ENCODE data around the gene ZBTB5. TPM values are rescaled to one million over a fixed set of nuclear protein-coding genes. Genes with fewer than 3 reads are reported as not detected.
A peak's percentile ranks its signal among the peaks of the same experiment; 100 is the strongest.

The ZBTB5 gene
- total RNA-seq, 1 experiment from 2014 or later, result 9.1 TPM

DNA sequence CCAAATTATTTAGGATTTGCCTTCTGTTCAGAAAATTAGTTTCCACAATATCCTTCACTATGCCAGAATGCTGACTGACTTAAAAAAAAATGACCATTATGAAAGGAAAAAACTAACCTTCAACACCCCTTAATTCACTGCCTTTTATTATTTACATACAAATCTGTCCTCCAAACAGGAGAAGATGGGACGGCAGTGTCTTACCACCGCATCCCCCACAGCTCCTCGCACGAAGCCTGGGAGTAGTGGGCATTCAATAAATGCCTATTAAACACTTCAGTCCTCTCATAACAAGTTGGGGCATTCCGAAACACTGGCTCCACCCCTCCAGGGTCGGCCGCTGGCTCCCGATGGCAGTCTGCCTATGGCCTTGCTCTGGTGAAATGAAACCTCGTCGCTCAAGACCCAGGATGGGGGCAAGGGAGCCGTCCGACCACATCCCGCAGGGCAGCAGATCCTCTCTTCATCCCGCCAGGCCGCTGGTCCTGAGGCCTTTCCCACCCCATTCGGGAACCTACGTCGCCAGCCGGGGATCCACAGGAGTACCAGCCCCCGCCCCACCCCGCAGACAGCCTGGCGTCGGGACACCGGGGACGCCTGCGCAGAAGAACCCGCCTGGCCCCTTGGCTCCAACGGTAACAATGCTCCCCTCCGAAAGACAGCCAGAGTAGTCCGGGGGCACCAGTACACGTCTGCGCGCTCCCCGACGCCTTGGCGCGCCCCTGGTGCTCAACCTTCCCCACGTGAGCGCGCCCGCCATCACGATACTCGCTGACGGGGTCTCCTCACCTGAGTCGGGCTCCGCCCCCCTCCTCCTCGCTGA lies 613 bp downstream of the ZBTB5 start:
- H3K23ac ChIP-seq (ENCODE audit: insufficient read length, low read depth, low read length), result no peak overlapping the region
- no peak overlapping the region for H4K8ac ChIP-seq (replicated peaks; ENCODE audit: insufficient read length, low read depth, low read length)
- H3K27ac ChIP-seq (ENCODE audit: insufficient read length, low read depth, low read length), result peak overlapping the region; percentile 44
- Mint-ChIP-seq H3K27ac (peak overlapping the region; percentile 99), H3K36me3 (ENCODE audit: insufficient read depth in 1 of 3, low read depth in 3 of 3) (peaks cover 13 to 24% (median 15%) of the 10 kb centered on the region in 3 experiments; a peak in 5 of 7 replicates), H3K4me1 (peaks cover 24 to 28% of the 10 kb centered on the region in 2 experiments), H3K9me3 (no peaks in the 10 kb centered on the region; a peak in 1 of 5 replicates), H3K27me3 (ENCODE audit: low read depth) (no peaks in the 10 kb centered on the region), H3K4me3 (peak overlapping the region; percentile 95 to 99)
- peaks cover 5% of the 10 kb centered on the region for H3K79me1 ChIP-seq (ENCODE audit: insufficient read depth, low read depth, low read length, poor library complexity, severe bottlenecking)
- H2BK12ac ChIP-seq (ENCODE audit: insufficient read length, low read depth, low read length), result no peak overlapping the region
- peak overlapping the region; percentile 95 for H3K14ac ChIP-seq (ENCODE audit: insufficient read depth, low read length)
- peaks cover 2% of the 10 kb centered on the region; the same call in 1 of the 2 replicates for H3K4me1 ChIP-seq (ENCODE audit: insufficient read depth, low read length)
- DNase-seq, result no peak
- H2BK120ac ChIP-seq (ENCODE audit: low read depth, low read length, poor library complexity, severe bottlenecking), result no peak overlapping the region
- H4K5ac ChIP-seq (ENCODE audit: insufficient read length, low read depth, low read length), result no peak overlapping the region
- no CpG with 5 or more reads among the region's 47 CpGs for WGBS (ENCODE audit: extremely low coverage, insufficient read length, low lambda C conversion rate)
- no peaks in the 10 kb centered on the region for H4K20me1 ChIP-seq (ENCODE audit: control insufficient read depth, insufficient read depth, insufficient read length)
- H2BK20ac ChIP-seq (ENCODE audit: low read depth, low read length, poor library complexity, severe bottlenecking), result no peak overlapping the region
- H3K79me2 ChIP-seq (ENCODE audit: insufficient read depth, low read length), result peaks cover 26% of the 10 kb centered on the region; the same call in 1 of the 2 replicates
- H3K18ac ChIP-seq (ENCODE audit: insufficient read length, low read depth, low read length), result peak overlapping the region; percentile 67
- H3K23me2 ChIP-seq (ENCODE audit: insufficient read length, low read depth, low read length, poor library complexity, severe bottlenecking), result peaks cover 17% of the 10 kb centered on the region
- H3K4me2 ChIP-seq (ENCODE audit: insufficient read depth, insufficient read length, low read length), result peak overlapping the region; percentile 85
- no peak overlapping the region for H3K4ac ChIP-seq (ENCODE audit: low read depth, low read length)
- H2BK15ac ChIP-seq (ENCODE audit: low read depth, low read length), result no peak overlapping the region
- no peaks in the 10 kb centered on the region for H3K27me3 ChIP-seq (ENCODE audit: insufficient read depth, low read length)
- TF ChIP-seq, protein P1, sequence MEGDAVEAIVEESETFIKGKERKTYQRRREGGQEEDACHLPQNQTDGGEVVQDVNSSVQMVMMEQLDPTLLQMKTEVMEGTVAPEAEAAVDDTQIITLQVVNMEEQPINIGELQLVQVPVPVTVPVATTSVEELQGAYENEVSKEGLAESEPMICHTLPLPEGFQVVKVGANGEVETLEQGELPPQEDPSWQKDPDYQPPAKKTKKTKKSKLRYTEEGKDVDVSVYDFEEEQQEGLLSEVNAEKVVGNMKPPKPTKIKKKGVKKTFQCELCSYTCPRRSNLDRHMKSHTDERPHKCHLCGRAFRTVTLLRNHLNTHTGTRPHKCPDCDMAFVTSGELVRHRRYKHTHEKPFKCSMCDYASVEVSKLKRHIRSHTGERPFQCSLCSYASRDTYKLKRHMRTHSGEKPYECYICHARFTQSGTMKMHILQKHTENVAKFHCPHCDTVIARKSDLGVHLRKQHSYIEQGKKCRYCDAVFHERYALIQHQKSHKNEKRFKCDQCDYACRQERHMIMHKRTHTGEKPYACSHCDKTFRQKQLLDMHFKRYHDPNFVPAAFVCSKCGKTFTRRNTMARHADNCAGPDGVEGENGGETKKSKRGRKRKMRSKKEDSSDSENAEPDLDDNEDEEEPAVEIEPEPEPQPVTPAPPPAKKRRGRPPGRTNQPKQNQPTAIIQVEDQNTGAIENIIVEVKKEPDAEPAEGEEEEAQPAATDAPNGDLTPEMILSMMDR (conservative IDR thresholded peaks at IDR 0.05), result no peak
- no peak overlapping the region for H2AK5ac ChIP-seq (ENCODE audit: insufficient read length, low read length)
- H2AFZ ChIP-seq (ENCODE audit: low read length), result no peak overlapping the region
- no peak overlapping the region for H4K91ac ChIP-seq (ENCODE audit: insufficient read length, low read depth, low read length)
- H3T11ph ChIP-seq (ENCODE audit: low read length), result no peak overlapping the region
- peak overlapping the region; percentile 7 for H3K56ac ChIP-seq (ENCODE audit: insufficient read length, low read depth, low read length)
- peak overlapping the region; percentile 73 for H3K9ac ChIP-seq (ENCODE audit: extremely low read depth, insufficient read length, low read length)
- H3K9me3 ChIP-seq (ENCODE audit: control insufficient read depth, low read depth, low read length), result no peaks in the 10 kb centered on the region
- H2BK5ac ChIP-seq (ENCODE audit: insufficient read length, low read length), result no peak overlapping the region

All from H9 (cell line).